PC-9 (cell line): Measurements from ENCODE around the gene PDE6C. TPM values are rescaled to one million over a fixed set of nuclear protein-coding genes. Genes with fewer than 3 reads are reported as not detected.
A peak's percentile ranks its signal among the peaks of the same experiment; 100 is the strongest.

ENCODE experiments used
- BruUV-seq: library from RNA; stranded (reverse); fragments of 400-500 nt; replicated peaks from 2 replicates; lab custom pipeline; 2021; lab: Mats Ljungman, UMichigan
- CTCF ChIA-PET: fragments of 300-600 bp; sonication (Branson Sonifier 250); formaldehyde crosslinking; loops from one replicate; lab custom pipeline; 2022; ENCODE audit warnings: antibody characterized with exemption; lab: Charles Lee
- POLR2A ChIA-PET: fragments of 300-600 bp; sonication (Branson Sonifier 250); formaldehyde crosslinking; loops from one replicate; lab custom pipeline; 2022; ENCODE audit warnings: antibody characterized with exemption; ENCODE audit not compliant: unreplicated experiment; lab: Charles Lee
- DNase-seq, 2 experiments: peaks; one replicate each; pipeline versions ENCODE4 v3.0.0 to v3.0.0-alpha.2; 2015 to 2022; ENCODE audit warnings: mixed read lengths in 1 of 2
- H2AFZ ChIP-seq: fragments of 200-600 bp; sonication (generic); 2 replicates; pipeline ENCODE4 v1.8.1; 2017; ENCODE audit warnings: antibody characterized with exemption
- H3F3A ChIP-seq: fragments of 200-600 bp; sonication (generic); 2 replicates; pipeline ENCODE4 v1.8.1; 2017; ENCODE audit warnings: antibody characterized with exemption, mild to moderate bottlenecking, low read depth; ENCODE audit not compliant: insufficient read depth
- H3K27ac ChIP-seq: fragments of 200-600 bp; sonication (generic); 2 replicates; pipeline ENCODE4 v1.6.1; 2016; ENCODE audit warnings: mixed run types
- H3K27me3 ChIP-seq: fragments of 200-600 bp; sonication (generic); 2 replicates; pipeline ENCODE4 v1.6.1; 2016; ENCODE audit warnings: low read depth, mixed run types; ENCODE audit not compliant: insufficient read depth
- H3K36me3 ChIP-seq: fragments of 200-600 bp; sonication (generic); 2 replicates; pipeline ENCODE4 v1.6.1; 2016; ENCODE audit warnings: low read depth, mixed run types
- H3K4me1 ChIP-seq: fragments of 200-600 bp; sonication (generic); replicated peaks from 2 replicates; pipeline ENCODE4 v1.6.1; 2016; ENCODE audit warnings: mixed run types; ENCODE audit not compliant: insufficient read depth
- H3K4me2 ChIP-seq: fragments of 200-600 bp; sonication (generic); 2 replicates; pipeline ENCODE4 v1.6.1; 2017; ENCODE audit warnings: mixed run types
- H3K4me3 ChIP-seq: fragments of 200-600 bp; sonication (generic); 2 replicates; pipeline ENCODE4 v1.6.1; 2016; ENCODE audit warnings: mixed run types
- H3K79me2 ChIP-seq: fragments of 200-600 bp; sonication (generic); 2 replicates; pipeline ENCODE4 v1.6.1; 2017; ENCODE audit warnings: low read depth, mixed run types
- H3K9me2 ChIP-seq: fragments of 200-600 bp; sonication (generic); 2 replicates; pipeline ENCODE4 v1.8.1; 2017; ENCODE audit warnings: mild to moderate bottlenecking; ENCODE audit not compliant: insufficient read depth
- H3K9me3 ChIP-seq: fragments of 200-600 bp; sonication (generic); 2 replicates; pipeline ENCODE4 v1.8.1; 2016; ENCODE audit warnings: low read depth; ENCODE audit not compliant: insufficient read depth
- H4K20me1 ChIP-seq: fragments of 200-600 bp; sonication (generic); 2 replicates; pipeline ENCODE4 v1.8.1; 2017; ENCODE audit not compliant: insufficient read depth
- EZH2 ChIP-seq: fragments of 200-600 bp; sonication (generic); IDR thresholded peaks from 2 replicates; pipeline ENCODE4 v1.8.0; 2017; ENCODE audit warnings: antibody characterized with exemption, low read depth
- intact Hi-C: fragments of 100-400 bp; cut with micrococcal nuclease; formaldehyde crosslinking; loops from one replicate; pipeline ENCODE4 v1.10.0; 2022; ENCODE audit not compliant: unreplicated experiment
- total RNA-seq: library from RNA; stranded (reverse); gene quantifications from 2 replicates; pipeline ENCODE4 v1.2.3, GENCODE V29; 2021
- TF ChIP-seq, protein P1 (sequence below): fragments of 200-600 bp; sonication (generic); conservative IDR thresholded peaks from 2 replicates; pipeline ENCODE4 v1.6.1; 2017; ENCODE audit warnings: mixed run types, antibody characterized with exemption, mild to moderate bottlenecking, moderate library complexity

Gene PDE6C
- total RNA-seq, 1 experiment from 2014 or later: not detected

DNA sequence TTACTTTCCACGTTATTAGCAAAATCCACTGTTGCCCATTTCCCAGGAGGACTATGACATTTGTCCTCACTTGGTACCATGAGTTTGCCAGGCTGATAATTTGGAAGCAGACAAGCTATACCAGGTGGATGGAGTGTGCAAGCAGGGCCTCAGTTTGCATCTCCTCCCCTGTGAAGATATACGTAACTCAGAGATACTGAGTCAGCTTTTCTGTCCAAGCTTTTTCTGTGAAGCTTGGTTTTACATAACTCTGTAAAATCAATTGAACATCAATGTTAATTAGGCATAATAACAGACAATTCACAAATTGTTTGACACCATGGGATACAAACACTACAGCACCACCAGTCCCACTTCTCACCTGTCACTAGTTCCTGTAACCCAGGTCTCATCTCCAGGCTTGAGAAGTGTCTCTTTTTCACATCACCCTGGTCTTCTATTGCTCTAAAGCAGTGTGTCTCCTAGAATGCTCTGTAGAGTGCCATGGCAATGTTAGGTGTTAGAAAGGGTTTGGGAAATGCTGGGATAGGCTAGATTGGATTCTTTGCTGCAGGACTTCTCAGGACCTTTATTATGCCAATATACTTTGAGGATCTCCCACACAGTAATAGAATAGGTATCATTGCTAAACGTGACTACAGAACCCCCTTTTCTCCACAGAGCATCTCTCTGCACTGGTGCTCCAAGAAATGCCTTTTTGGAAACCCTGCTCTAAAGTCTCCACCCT lies 32.2 kb upstream of the PDE6C start:
- no TSS peak for BruUV-seq
- Histone ChIP-seq H3K27me3 (no peaks in the 10 kb centered on the region), H3K4me3 (no peak overlapping the region), H3K36me3 (0 out of 2 replicates have a peak, but pooled peaks cover 6% of the 10 kb centered on the region), H2AFZ (no peak overlapping the region), H4K20me1 (no peaks in the 10 kb centered on the region), H3F3A (peaks cover 11% of the 10 kb centered on the region; the same call in 1 of the 2 replicates), H3K4me1 (peaks cover 38% of the 10 kb centered on the region), H3K9me2 (no peaks in the 10 kb centered on the region), H3K79me2 (no peaks in the 10 kb centered on the region), H3K27ac (no peak overlapping the region), H3K9me3 (peaks cover 5% of the 10 kb centered on the region; the same call in 1 of the 2 replicates), H3K4me2 (no peak overlapping the region)
- DNase-seq: no peak
- intact Hi-C loops: no loop called here
- CTCF ChIA-PET: interaction anchor here (0.5 kb wide), 1 partner anchor 38 kb away, joined by 3 read pairs; no protein-coding TSS in a partner anchor
- POLR2A ChIA-PET: no interaction called here
- TF ChIP-seq EZH2: no peak
- TF ChIP-seq, protein P1, sequence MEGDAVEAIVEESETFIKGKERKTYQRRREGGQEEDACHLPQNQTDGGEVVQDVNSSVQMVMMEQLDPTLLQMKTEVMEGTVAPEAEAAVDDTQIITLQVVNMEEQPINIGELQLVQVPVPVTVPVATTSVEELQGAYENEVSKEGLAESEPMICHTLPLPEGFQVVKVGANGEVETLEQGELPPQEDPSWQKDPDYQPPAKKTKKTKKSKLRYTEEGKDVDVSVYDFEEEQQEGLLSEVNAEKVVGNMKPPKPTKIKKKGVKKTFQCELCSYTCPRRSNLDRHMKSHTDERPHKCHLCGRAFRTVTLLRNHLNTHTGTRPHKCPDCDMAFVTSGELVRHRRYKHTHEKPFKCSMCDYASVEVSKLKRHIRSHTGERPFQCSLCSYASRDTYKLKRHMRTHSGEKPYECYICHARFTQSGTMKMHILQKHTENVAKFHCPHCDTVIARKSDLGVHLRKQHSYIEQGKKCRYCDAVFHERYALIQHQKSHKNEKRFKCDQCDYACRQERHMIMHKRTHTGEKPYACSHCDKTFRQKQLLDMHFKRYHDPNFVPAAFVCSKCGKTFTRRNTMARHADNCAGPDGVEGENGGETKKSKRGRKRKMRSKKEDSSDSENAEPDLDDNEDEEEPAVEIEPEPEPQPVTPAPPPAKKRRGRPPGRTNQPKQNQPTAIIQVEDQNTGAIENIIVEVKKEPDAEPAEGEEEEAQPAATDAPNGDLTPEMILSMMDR: no peak

DNA sequence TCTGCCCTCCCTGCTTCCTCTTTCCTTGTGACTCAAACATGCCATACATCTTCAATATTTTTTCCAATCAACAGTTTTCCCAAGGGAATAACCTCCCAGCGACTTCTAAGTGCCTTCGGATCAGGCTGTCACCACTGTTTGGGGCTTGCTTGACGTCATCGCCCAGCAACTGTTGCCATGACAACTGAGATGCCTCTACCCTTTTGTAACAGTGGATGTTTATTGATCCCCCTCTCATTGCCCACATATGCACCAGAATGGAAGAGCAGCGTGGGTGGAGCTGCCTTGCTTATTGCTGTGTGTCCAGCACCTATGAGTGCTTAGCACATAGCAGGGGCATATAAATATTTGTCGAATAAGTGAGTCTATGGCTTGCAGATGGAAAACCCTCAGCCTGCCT lies 31.5 kb upstream of the PDE6C start:
- no peak overlapping the region for H3K27ac ChIP-seq
- no peaks in the 10 kb centered on the region for H3K9me2 ChIP-seq
- no peak overlapping the region for H3K4me2 ChIP-seq
- peaks cover 38% of the 10 kb centered on the region for H3K4me1 ChIP-seq
- no peaks in the 10 kb centered on the region for H3K79me2 ChIP-seq
- DNase-seq: no peak
- H3K36me3 ChIP-seq: 0 out of 2 replicates have a peak, but pooled peaks cover 6% of the 10 kb centered on the region
- H3K27me3 ChIP-seq: no peaks in the 10 kb centered on the region
- intact Hi-C loops: no loop called here
- no peak overlapping the region for H2AFZ ChIP-seq
- BruUV-seq: no TSS peak
- peaks cover 11% of the 10 kb centered on the region; the same call in 1 of the 2 replicates for H3F3A ChIP-seq
- no peak overlapping the region for H3K4me3 ChIP-seq
- CTCF ChIA-PET: no interaction called here
- POLR2A ChIA-PET: no interaction called here
- H3K9me3 ChIP-seq: peaks cover 5% of the 10 kb centered on the region; the same call in 1 of the 2 replicates
- TF ChIP-seq, protein P1: no peak
- TF ChIP-seq EZH2: no peak
- H4K20me1 ChIP-seq: no peaks in the 10 kb centered on the region

DNA sequence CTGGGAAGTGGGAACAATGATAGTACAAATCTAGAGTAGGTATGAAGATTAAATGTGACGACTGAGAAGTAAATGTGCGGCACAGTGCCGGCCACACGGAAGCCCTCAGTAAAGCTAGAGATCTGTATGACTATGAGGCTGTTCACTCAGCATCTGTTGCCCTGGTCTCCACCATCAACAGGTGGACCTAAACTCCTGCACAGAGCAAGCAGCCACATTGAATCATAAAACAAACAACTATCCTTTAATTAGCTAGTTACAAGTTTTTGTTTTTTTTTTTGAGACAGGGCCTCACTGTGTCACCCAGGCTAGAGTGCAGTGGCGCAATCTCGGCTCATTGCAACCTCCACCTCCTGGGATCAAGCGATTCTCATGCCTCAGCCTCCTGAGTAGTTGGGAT lies 27.9 kb upstream of the PDE6C start:
- H3K79me2 ChIP-seq: no peaks in the 10 kb centered on the region
- peak in 1 of 2 experiments; percentile 55 for DNase-seq
- TF ChIP-seq, protein P1: no peak
- no peak for TF ChIP-seq EZH2
- peaks cover 3% of the 10 kb centered on the region; the same call in 1 of the 2 replicates for H3K9me3 ChIP-seq
- intact Hi-C loops: no loop called here
- no peak overlapping the region for H3K4me2 ChIP-seq
- no peak overlapping the region for H2AFZ ChIP-seq
- no peaks in the 10 kb centered on the region for H3K27me3 ChIP-seq
- H3K4me3 ChIP-seq: no peak overlapping the region
- BruUV-seq: no TSS peak
- H3F3A ChIP-seq: peaks cover 2% of the 10 kb centered on the region; the same call in 1 of the 2 replicates
- H4K20me1 ChIP-seq: no peaks in the 10 kb centered on the region
- POLR2A ChIA-PET: no interaction called here
- H3K4me1 ChIP-seq: peaks cover 7% of the 10 kb centered on the region; the same call in 1 of the 2 replicates
- no peak overlapping the region for H3K27ac ChIP-seq
- 0 out of 2 replicates have a peak, but pooled peaks cover 5% of the 10 kb centered on the region for H3K36me3 ChIP-seq
- CTCF ChIA-PET: no interaction called here
- H3K9me2 ChIP-seq: no peaks in the 10 kb centered on the region
